Breast epithelium (tissue), 4 donors: ENCODE measurements around the gene LENG8. TPM values are rescaled to one million over a fixed set of nuclear protein-coding genes. Genes with fewer than 3 reads are reported as not detected.
"Not testable (repeated sequence)": the region's sequence is repeated elsewhere in the genome, so short reads cannot be mapped to it uniquely, and the experiment has no call there.

ENCODE experiments used
- DNase-seq, 2 donors: peaks; one replicate each; pipeline ENCODE4 v3.0.0-alpha.2; 2019; ENCODE audit warnings: low spot score in 2 of 2
- H3K27ac ChIP-seq, 2 donors: fragments of 200-600 bp; sonication (generic) in 1 of 2; one replicate each; pipeline ENCODE4 v1.5.1; 2016 to 2019; ENCODE audit warnings: mild to moderate bottlenecking in 1 of 2
- H3K27me3 ChIP-seq, 2 donors: fragments of 200-600 bp; sonication (generic) in 1 of 2; one replicate each; pipeline versions ENCODE4 v1.5.1 to v1.6.0; 2017 to 2019; ENCODE audit warnings: control low read depth in 1 of 2, mild to moderate bottlenecking in 1 of 2
- H3K36me3 ChIP-seq: fragments of 200-600 bp; one replicate; pipeline ENCODE4 v1.5.1; 2019
- H3K4me1 ChIP-seq, 2 donors: fragments of 200-600 bp; sonication (generic); one replicate each; pipeline ENCODE4 v1.5.1; 2016 to 2019; ENCODE audit warnings: control low read depth in 1 of 2
- H3K4me3 ChIP-seq, 3 donors: fragments of 200-600 bp; sonication (generic); 1 replicate in 2 of 3; 2 replicates in 1 of 3; pipeline ENCODE4 v1.5.1; 2016 to 2019; ENCODE audit warnings: mild to moderate bottlenecking in 3 of 3, moderate library complexity in 2 of 3
- H3K9me3 ChIP-seq, 2 donors: fragments of 200-600 bp; sonication (generic) in 1 of 2; one replicate each; pipeline ENCODE4 v1.5.1; 2016 to 2019; ENCODE audit warnings: control low read depth in 1 of 2
- CTCF ChIP-seq, 3 donors: fragments of 450-650 bp; IDR thresholded peaks; one replicate each; pipeline ENCODE4 v1.5.1; 2016 to 2017; ENCODE audit warnings: antibody characterized with exemption in 3 of 3, mild to moderate bottlenecking in 3 of 3, moderate library complexity in 3 of 3
- POLR2A ChIP-seq: fragments of 450-650 bp; IDR thresholded peaks from one replicate; pipeline ENCODE4 v1.6.1; 2016; ENCODE audit warnings: antibody characterized with exemption, mild to moderate bottlenecking, moderate library complexity
- POLR2AphosphoS5 ChIP-seq, 3 donors: sonication (generic); formaldehyde crosslinking; IDR thresholded peaks; one replicate each; pipeline ENCODE4 v1.6.1; 2017; ENCODE audit warnings: antibody characterized with exemption in 3 of 3
- intact Hi-C: fragments of 100-400 bp; cut with DNase I; formaldehyde crosslinking; loops from one replicate; pipeline ENCODE4 v1.15.1; 2023; ENCODE audit warnings: low total_unique reads
- total RNA-seq, 3 donors: library from RNA; depleted of rRNA; stranded (reverse); fragments of >200 nt; gene quantifications; one replicate each; pipeline ENCODE4 v1.1.0, GENCODE V29; 2016

The LENG8 gene
- total RNA-seq, 3 donors from 2014 or later = 82.9 to 204 (median 148) TPM

- no peaks in the 10 kb centered on the region for H3K27me3 ChIP-seq
- peak; percentile 95 to 98 for DNase-seq
- peaks cover 18% of the 10 kb centered on the region for H3K36me3 ChIP-seq
- peak overlapping the region; percentile 96 to 98 for H3K27ac ChIP-seq
- H3K4me1 ChIP-seq = peaks cover 0 to 7% of the 10 kb centered on the region in 2 donors
- intact Hi-C loops = no loop called here
- peak overlapping the region; percentile 58 to 82 (median 71) for H3K4me3 ChIP-seq
- TF ChIP-seq CTCF (IDR thresholded peaks at IDR 0.05) = no peak
- TF ChIP-seq POLR2A = no peak
- TF ChIP-seq POLR2AphosphoS5 (IDR thresholded peaks at IDR 0.05) = no peak
- no peaks in the 10 kb centered on the region for H3K9me3 ChIP-seq
Measured at GRCh38 chr19:54464044-54464629, 15.1 kb downstream of the LENG8 start.

- no peak for TF ChIP-seq POLR2A
- no peak for TF ChIP-seq POLR2AphosphoS5 (IDR thresholded peaks at IDR 0.05)
- no peak for TF ChIP-seq CTCF (IDR thresholded peaks at IDR 0.05)
Measured at GRCh38 chr19:54464630-54465425, 15.8 kb downstream of the LENG8 start.

GRCh38 chr19:54465426-54466109 is 16.6 kb downstream of the LENG8 start:
- H3K27ac ChIP-seq = peak overlapping the region; percentile 40 to 98

More at GRCh38 chr19:54464630-54465425, 15.8 kb downstream of the LENG8 start:
- Histone ChIP-seq H3K27me3 (no peaks in the 10 kb centered on the region), H3K9me3 (no peaks in the 10 kb centered on the region), H3K27ac (peak overlapping the region; percentile 96 to 98), H3K4me1 (peaks cover 0 to 7% of the 10 kb centered on the region in 2 donors), H3K36me3 (peaks cover 14% of the 10 kb centered on the region), H3K4me3 (peak overlapping the region; percentile 58 to 82 (median 71))
- intact Hi-C loops = no loop called here
- peak; percentile 89 to 92 for DNase-seq

GRCh38 chr19:54466110-54466480 is 17.1 kb downstream of the LENG8 start:
- H3K27me3 ChIP-seq, intact Hi-C loops, DNase-seq, H3K9me3 ChIP-seq, H3K4me3 ChIP-seq, H3K36me3 ChIP-seq, H3K27ac ChIP-seq: not testable (repeated sequence)
- H3K4me1 ChIP-seq = peaks cover 0 to 16% of the 10 kb centered on the region in 2 donors

More at GRCh38 chr19:54465426-54466109, 16.6 kb downstream of the LENG8 start:
- H3K27me3 ChIP-seq = no peaks in the 10 kb centered on the region
- peaks cover 8% of the 10 kb centered on the region for H3K36me3 ChIP-seq
- H3K4me1 ChIP-seq = peaks cover 0 to 11% of the 10 kb centered on the region in 2 donors
- no peaks in the 10 kb centered on the region for H3K9me3 ChIP-seq
- DNase-seq = no peak
- intact Hi-C loops = no loop called here
- H3K4me3 ChIP-seq = peak overlapping the region in 2 of 3 donors; percentile 71 to 82
- TF ChIP-seq CTCF (IDR thresholded peaks at IDR 0.05) = no peak
- TF ChIP-seq POLR2AphosphoS5 (IDR thresholded peaks at IDR 0.05) = no peak
- no peak for TF ChIP-seq POLR2A

GRCh38 chr19:54469496-54469934 is 20.5 kb downstream of the LENG8 start:
- Histone ChIP-seq H3K27me3 (no peaks in the 10 kb centered on the region), H3K9me3 (no peaks in the 10 kb centered on the region), H3K4me3 (no peak overlapping the region), H3K36me3 (no peaks in the 10 kb centered on the region), H3K4me1 (peaks cover 5 to 8% of the 10 kb centered on the region in 2 donors), H3K27ac (peak overlapping the region in 1 of 2 donors; percentile 36)
- TF ChIP-seq CTCF (IDR thresholded peaks at IDR 0.05) = no peak
- TF ChIP-seq POLR2A = no peak
- TF ChIP-seq POLR2AphosphoS5 (IDR thresholded peaks at IDR 0.05) = no peak
- no peak for DNase-seq
- intact Hi-C loops = no loop called here
